A549 (cell line): Measurements from ENCODE around the gene BPGM. TPM values are rescaled to one million over a fixed set of nuclear protein-coding genes. Genes with fewer than 3 reads are reported as not detected.

Experiments used
- ATAC-seq, 2 experiments: fragments of 200-7000 bp in 1 of 2; fragments of >200 bp in 1 of 2; cut with Nextera tagmentation in 1 of 2; cut with Tn5 transposase in 1 of 2; 3 replicates each; pipeline versions ENCODE4 v1.8.0 to v1.9.1; 2018 to 2020; ENCODE audit warnings: mild to moderate bottlenecking in 1 of 2, moderate library complexity in 1 of 2
- CTCF ChIA-PET: fragments of 300-600 bp; sonication (Branson Sonifier 250); formaldehyde crosslinking; extraction: SDS; loops from one replicate; lab custom pipeline; 2021; ENCODE audit warnings: antibody characterized with exemption, inconsistent platforms; lab: Yijun Ruan, JAX
- POLR2A ChIA-PET: fragments of 350-600 bp; formaldehyde crosslinking; extraction: SDS; loops from one replicate; lab custom pipeline; 2021; ENCODE audit warnings: antibody characterized with exemption, inconsistent platforms; lab: Yijun Ruan, JAX
- DNase-seq, 2 experiments: peaks; one replicate each; pipeline versions ENCODE4 v3.0.0 to v3.0.0-alpha.2; 2011 to 2016; ENCODE audit warnings: low read depth in 1 of 2, low spot score in 1 of 2
- FAIRE-seq: peaks from 2 replicates; lab custom pipeline; 2011; peaks lifted over from hg19 to GRCh38; lab: Jason Lieb, UNC
- H3K27ac ChIP-seq, 2 experiments: fragments of >200 bp; sonication (Bioruptor Twin); formaldehyde crosslinking; 3 replicates each; pipeline ENCODE4 v1.5.1; 2016 to 2017
- H3K4me1 ChIP-seq: fragments of >200 bp; sonication (Bioruptor Twin); formaldehyde crosslinking; 3 replicates; pipeline ENCODE4 v1.6.1; 2016
- H3K4me2 ChIP-seq: fragments of >200 bp; sonication (Bioruptor Twin); formaldehyde crosslinking; 3 replicates; pipeline ENCODE4 v1.6.1; 2016
- H3K4me3 ChIP-seq: fragments of >200 bp; sonication (Bioruptor Twin); formaldehyde crosslinking; 3 replicates; pipeline ENCODE4 v1.5.1; 2016
- H3K9me3 ChIP-seq: fragments of >200 bp; sonication (Bioruptor Twin); formaldehyde crosslinking; 3 replicates; pipeline ENCODE4 v1.6.1; 2016
- BHLHE40 ChIP-seq: IDR thresholded peaks from 2 replicates; pipeline ENCODE4 v1.6.1; 2012; ENCODE audit warnings: low read depth, low read length, inconsistent platforms
- CBX2 ChIP-seq: fragments of 200-600 bp; sonication (generic); IDR thresholded peaks from 2 replicates; pipeline ENCODE4 v1.6.1; 2016; ENCODE audit warnings: low read depth, mild to moderate bottlenecking, borderline replicate concordance
- CBX8 ChIP-seq: fragments of 200-600 bp; sonication (generic); IDR thresholded peaks from 2 replicates; pipeline ENCODE4 v1.6.1; 2016
- CHD2 ChIP-seq: fragments of 150-350 bp; IDR thresholded peaks from 2 replicates; pipeline ENCODE4 v1.6.1; 2014; ENCODE audit warnings: low read length; ENCODE audit not compliant: partially characterized antibody
- CHD4 ChIP-seq: fragments of 200-600 bp; sonication (generic); IDR thresholded peaks from 2 replicates; pipeline ENCODE4 v1.6.1; 2016; ENCODE audit warnings: antibody characterized with exemption, mild to moderate bottlenecking, borderline replicate concordance
- EHF ChIP-seq: fragments of 250-450 bp; sonication (Bioruptor Pico); IDR thresholded peaks from 2 replicates; pipeline ENCODE4 v1.5.0; 2020; ENCODE audit warnings: mild to moderate bottlenecking
- ESRRA ChIP-seq: fragments of 150-350 bp; IDR thresholded peaks from 2 replicates; pipeline ENCODE4 v1.6.1; 2014; ENCODE audit warnings: mild to moderate bottlenecking, low read length, borderline replicate concordance
- FOXS1 ChIP-seq: fragments of 250-450 bp; sonication (Bioruptor Pico); IDR thresholded peaks from 2 replicates; pipeline ENCODE4 v1.5.0; 2020; ENCODE audit warnings: mild to moderate bottlenecking, moderate library complexity
- HEYL ChIP-seq: fragments of 250-450 bp; sonication (Bioruptor Pico); IDR thresholded peaks from 2 replicates; pipeline ENCODE4 v1.8.0; 2021; ENCODE audit warnings: mild to moderate bottlenecking, moderate library complexity
- HOXA7 ChIP-seq: fragments of 250-450 bp; sonication (Bioruptor Pico); IDR thresholded peaks from 2 replicates; pipeline ENCODE4 v1.5.0; 2020; ENCODE audit warnings: mild to moderate bottlenecking, moderate library complexity
- JUN ChIP-seq, 2 experiments: fragments of >200 bp; sonication (Bioruptor Twin); formaldehyde crosslinking; IDR thresholded peaks; 2 replicates in 1 of 2; 3 replicates in 1 of 2; pipeline ENCODE4 v1.6.1; 2016 to 2017
- NR3C1 ChIP-seq: fragments of >200 bp; sonication (Bioruptor Twin); formaldehyde crosslinking; IDR thresholded peaks from 3 replicates; pipeline ENCODE4 v1.6.1; 2017
- PHF8 ChIP-seq: fragments of 200-600 bp; sonication (generic); IDR thresholded peaks from 2 replicates; pipeline ENCODE4 v1.6.1; 2016; ENCODE audit warnings: low read depth, mild to moderate bottlenecking, antibody characterized with exemption, moderate library complexity, borderline replicate concordance
- RAD21 ChIP-seq, 2 experiments: fragments of >200 bp in 1 of 2; sonication (Bioruptor Twin) in 1 of 2; formaldehyde crosslinking in 1 of 2; IDR thresholded peaks in 1 of 2; conservative IDR thresholded peaks in 1 of 2; 2 replicates in 1 of 2; 3 replicates in 1 of 2; pipeline ENCODE4 v1.6.1; 2012 to 2018; ENCODE audit warnings: inconsistent platforms in 1 of 2
- RCOR1 ChIP-seq: fragments of 150-350 bp; IDR thresholded peaks from 2 replicates; pipeline ENCODE4 v1.6.1; 2014; ENCODE audit warnings: antibody characterized with exemption, low read length, low read depth
- TP53 ChIP-seq: fragments of 250-450 bp; sonication (Bioruptor Pico); IDR thresholded peaks from 2 replicates; pipeline ENCODE4 v1.5.0; 2021; ENCODE audit warnings: mild to moderate bottlenecking, moderate library complexity
- ZC3H11A ChIP-seq: fragments of 450-650 bp; IDR thresholded peaks from 2 replicates; pipeline ENCODE4 v1.6.1; 2014; ENCODE audit warnings: antibody characterized with exemption, mild to moderate bottlenecking
- whole genome bisulfite sequencing: methylation state at CpG from one replicate; pipeline ENCODE4 v1.1.6; 2017; ENCODE audit errors: missing lambda C conversion rate; 5-methylcytosine and 5-hydroxymethylcytosine counted together
- polyA plus RNA-seq, 4 experiments: library from polyadenylated mRNA; depleted of rRNA in 3 of 4; stranded (reverse); fragments of >200 nt; fragmentation: RNase III in 1 of 4; extraction: RNeasy Plus Mini Kit Qiagen cat#74134 plus additional on column Dnase treatment in 1 of 4; gene quantifications; 2 replicates in 3 of 4; 3 replicates in 1 of 4; pipeline ENCODE4 v1.2.3, GENCODE V29; 2011 to 2017
- TF ChIP-seq, protein P1 (sequence below): IDR thresholded peaks from 2 replicates; pipeline ENCODE4 v1.6.1; 2012
- TF ChIP-seq, protein P2 (sequence below): fragments of >200 bp; sonication (Bioruptor Twin); formaldehyde crosslinking; IDR thresholded peaks from 3 replicates; pipeline ENCODE4 v1.5.1; 2016
- TF ChIP-seq, protein P3 (sequence below): IDR thresholded peaks from 2 replicates; pipeline ENCODE4 v1.6.1; 2012; ENCODE audit warnings: low read depth, borderline replicate concordance
- TF ChIP-seq, protein P4 (sequence below): fragments of >200 bp; sonication (Bioruptor Twin); formaldehyde crosslinking; IDR thresholded peaks from 3 replicates; pipeline ENCODE4 v1.6.1; 2016
- TF ChIP-seq, protein P5 (sequence below): IDR thresholded peaks from 2 replicates; pipeline ENCODE4 v1.6.1; 2012
- TF ChIP-seq, protein P6 (sequence below): fragments of 200-600 bp; sonication (generic); IDR thresholded peaks from 2 replicates; pipeline ENCODE4 v1.6.1; 2016; ENCODE audit warnings: antibody characterized with exemption, mild to moderate bottlenecking, moderate library complexity

The BPGM gene
- polyA plus RNA-seq, 2 of the 4 experiments (the other 2 are of a cell fraction) = 19.4 to 28.3 TPM

DNA sequence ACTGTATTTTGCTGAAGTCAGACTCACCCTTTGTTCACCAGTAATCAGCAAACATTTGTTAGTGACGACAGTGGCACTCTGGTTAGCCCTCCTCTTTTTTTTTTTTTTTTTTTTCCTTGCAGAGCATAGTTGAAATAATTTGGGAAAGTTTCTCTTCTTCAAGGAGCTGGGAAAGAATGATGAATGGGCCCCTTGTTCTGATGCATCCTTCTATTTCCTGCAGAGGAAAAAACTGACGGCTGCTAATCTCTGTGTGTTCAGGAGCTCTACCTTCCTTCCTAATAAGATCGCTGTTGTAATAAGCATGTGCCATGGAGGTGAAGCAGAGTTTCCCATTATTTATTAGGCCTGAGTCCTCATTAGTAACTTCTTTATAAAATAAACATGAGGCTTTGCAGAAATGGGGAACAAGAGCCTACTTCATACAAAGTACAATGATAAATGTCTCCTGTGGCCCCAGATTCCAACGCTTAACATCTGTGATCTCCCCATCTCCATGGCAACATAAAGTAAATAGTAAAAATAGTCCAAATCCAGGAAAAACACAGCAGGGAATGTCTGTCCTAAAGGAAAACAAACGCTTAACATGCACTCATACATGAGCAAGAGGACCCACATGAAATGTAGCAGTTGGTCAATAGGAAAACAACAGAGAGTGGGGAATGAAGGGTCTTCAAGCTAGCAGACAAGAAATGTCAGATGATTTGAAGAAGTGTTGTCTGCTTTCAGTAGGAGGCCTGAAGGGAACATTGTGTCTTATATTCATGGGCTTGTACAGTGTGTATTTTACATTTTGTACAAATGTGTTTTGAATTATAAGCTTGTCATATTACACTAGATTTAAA is 73.7 kb downstream of the BPGM start:
- no peaks in the 10 kb centered on the region for H3K9me3 ChIP-seq
- ATAC-seq (no peak), FAIRE-seq (no peak)
- ChIA-PET CTCF (no interaction called here), POLR2A (no interaction called here)
- TF ChIP-seq, protein P1, sequence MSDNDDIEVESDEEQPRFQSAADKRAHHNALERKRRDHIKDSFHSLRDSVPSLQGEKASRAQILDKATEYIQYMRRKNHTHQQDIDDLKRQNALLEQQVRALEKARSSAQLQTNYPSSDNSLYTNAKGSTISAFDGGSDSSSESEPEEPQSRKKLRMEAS = no peak
- no peak for TF ChIP-seq ESRRA
- no peak for TF ChIP-seq JUN (IDR thresholded peaks at IDR 0.05)
- TF ChIP-seq CHD4 = no peak
- TF ChIP-seq ZC3H11A = no peak
- no peak for TF ChIP-seq TP53 (CRISPR knock-in tag)
- TF ChIP-seq, all 56 proteins: peak for 0
- Histone ChIP-seq H3K4me3 (no peak overlapping the region), H3K4me1 (no peaks in the 10 kb centered on the region), H3K27ac (no peak overlapping the region), H3K4me2 (no peak overlapping the region)
- 68% methylated on average over 5 of the region's 5 CpGs for WGBS
- no peak for DNase-seq

DNA sequence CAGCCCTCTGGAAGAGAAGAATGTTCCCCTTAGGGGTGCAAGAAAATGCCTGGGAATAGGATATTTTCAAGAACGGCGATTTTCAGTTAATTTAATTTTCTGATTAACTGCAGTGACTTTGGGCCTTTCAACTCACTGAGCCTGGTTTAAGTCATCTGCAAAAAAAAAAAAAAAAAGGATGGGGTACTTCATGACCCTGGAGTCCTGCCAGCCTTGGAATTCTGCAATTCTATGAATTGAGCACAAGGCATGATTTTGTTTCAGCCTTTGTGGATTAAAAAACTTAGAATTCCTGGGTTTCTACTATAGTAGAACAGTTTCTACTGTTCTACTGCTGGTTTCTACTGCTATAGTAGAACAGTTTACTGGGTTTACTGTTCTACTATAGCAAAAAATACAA is 74.5 kb downstream of the BPGM start:
- Histone ChIP-seq H3K4me3 (no peak overlapping the region), H3K4me2 (no peak overlapping the region), H3K4me1 (no peaks in the 10 kb centered on the region), H3K27ac (no peak overlapping the region), H3K9me3 (no peaks in the 10 kb centered on the region)
- WGBS = 78% methylated on average over 2 of the region's 2 CpGs
- ATAC-seq (no peak), DNase-seq (no peak), FAIRE-seq (no peak)
- TF ChIP-seq FOXS1 (CRISPR knock-in tag) = no peak
- TF ChIP-seq RAD21 (conservative IDR thresholded peaks at IDR 0.05 in 1 of 2, IDR thresholded peaks at IDR 0.05 in 1 of 2) = no peak
- no peak for TF ChIP-seq RCOR1
- no peak for TF ChIP-seq HEYL (CRISPR knock-in tag)
- TF ChIP-seq, protein P2, sequence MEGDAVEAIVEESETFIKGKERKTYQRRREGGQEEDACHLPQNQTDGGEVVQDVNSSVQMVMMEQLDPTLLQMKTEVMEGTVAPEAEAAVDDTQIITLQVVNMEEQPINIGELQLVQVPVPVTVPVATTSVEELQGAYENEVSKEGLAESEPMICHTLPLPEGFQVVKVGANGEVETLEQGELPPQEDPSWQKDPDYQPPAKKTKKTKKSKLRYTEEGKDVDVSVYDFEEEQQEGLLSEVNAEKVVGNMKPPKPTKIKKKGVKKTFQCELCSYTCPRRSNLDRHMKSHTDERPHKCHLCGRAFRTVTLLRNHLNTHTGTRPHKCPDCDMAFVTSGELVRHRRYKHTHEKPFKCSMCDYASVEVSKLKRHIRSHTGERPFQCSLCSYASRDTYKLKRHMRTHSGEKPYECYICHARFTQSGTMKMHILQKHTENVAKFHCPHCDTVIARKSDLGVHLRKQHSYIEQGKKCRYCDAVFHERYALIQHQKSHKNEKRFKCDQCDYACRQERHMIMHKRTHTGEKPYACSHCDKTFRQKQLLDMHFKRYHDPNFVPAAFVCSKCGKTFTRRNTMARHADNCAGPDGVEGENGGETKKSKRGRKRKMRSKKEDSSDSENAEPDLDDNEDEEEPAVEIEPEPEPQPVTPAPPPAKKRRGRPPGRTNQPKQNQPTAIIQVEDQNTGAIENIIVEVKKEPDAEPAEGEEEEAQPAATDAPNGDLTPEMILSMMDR = no peak
- no peak for TF ChIP-seq CBX8
- TF ChIP-seq CBX2 = no peak
- TF ChIP-seq, protein P3, sequence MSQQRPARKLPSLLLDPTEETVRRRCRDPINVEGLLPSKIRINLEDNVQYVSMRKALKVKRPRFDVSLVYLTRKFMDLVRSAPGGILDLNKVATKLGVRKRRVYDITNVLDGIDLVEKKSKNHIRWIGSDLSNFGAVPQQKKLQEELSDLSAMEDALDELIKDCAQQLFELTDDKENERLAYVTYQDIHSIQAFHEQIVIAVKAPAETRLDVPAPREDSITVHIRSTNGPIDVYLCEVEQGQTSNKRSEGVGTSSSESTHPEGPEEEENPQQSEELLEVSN = no peak
- TF ChIP-seq, protein P4, sequence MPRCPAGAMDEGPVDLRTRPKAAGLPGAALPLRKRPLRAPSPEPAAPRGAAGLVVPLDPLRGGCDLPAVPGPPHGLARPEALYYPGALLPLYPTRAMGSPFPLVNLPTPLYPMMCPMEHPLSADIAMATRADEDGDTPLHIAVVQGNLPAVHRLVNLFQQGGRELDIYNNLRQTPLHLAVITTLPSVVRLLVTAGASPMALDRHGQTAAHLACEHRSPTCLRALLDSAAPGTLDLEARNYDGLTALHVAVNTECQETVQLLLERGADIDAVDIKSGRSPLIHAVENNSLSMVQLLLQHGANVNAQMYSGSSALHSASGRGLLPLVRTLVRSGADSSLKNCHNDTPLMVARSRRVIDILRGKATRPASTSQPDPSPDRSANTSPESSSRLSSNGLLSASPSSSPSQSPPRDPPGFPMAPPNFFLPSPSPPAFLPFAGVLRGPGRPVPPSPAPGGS = no peak
- TF ChIP-seq BHLHE40 = no peak
- TF ChIP-seq, protein P5, sequence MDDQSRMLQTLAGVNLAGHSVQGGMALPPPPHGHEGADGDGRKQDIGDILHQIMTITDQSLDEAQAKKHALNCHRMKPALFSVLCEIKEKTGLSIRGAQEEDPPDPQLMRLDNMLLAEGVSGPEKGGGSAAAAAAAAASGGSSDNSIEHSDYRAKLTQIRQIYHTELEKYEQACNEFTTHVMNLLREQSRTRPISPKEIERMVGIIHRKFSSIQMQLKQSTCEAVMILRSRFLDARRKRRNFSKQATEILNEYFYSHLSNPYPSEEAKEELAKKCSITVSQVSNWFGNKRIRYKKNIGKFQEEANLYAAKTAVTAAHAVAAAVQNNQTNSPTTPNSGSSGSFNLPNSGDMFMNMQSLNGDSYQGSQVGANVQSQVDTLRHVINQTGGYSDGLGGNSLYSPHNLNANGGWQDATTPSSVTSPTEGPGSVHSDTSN = no peak
- TF ChIP-seq, protein P6, sequence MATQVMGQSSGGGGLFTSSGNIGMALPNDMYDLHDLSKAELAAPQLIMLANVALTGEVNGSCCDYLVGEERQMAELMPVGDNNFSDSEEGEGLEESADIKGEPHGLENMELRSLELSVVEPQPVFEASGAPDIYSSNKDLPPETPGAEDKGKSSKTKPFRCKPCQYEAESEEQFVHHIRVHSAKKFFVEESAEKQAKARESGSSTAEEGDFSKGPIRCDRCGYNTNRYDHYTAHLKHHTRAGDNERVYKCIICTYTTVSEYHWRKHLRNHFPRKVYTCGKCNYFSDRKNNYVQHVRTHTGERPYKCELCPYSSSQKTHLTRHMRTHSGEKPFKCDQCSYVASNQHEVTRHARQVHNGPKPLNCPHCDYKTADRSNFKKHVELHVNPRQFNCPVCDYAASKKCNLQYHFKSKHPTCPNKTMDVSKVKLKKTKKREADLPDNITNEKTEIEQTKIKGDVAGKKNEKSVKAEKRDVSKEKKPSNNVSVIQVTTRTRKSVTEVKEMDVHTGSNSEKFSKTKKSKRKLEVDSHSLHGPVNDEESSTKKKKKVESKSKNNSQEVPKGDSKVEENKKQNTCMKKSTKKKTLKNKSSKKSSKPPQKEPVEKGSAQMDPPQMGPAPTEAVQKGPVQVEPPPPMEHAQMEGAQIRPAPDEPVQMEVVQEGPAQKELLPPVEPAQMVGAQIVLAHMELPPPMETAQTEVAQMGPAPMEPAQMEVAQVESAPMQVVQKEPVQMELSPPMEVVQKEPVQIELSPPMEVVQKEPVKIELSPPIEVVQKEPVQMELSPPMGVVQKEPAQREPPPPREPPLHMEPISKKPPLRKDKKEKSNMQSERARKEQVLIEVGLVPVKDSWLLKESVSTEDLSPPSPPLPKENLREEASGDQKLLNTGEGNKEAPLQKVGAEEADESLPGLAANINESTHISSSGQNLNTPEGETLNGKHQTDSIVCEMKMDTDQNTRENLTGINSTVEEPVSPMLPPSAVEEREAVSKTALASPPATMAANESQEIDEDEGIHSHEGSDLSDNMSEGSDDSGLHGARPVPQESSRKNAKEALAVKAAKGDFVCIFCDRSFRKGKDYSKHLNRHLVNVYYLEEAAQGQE = no peak
- no peak for TF ChIP-seq EHF (CRISPR knock-in tag)
- no peak for TF ChIP-seq CHD2
- no peak for TF ChIP-seq PHF8
- TF ChIP-seq HOXA7 (CRISPR knock-in tag) = no peak
- no peak for TF ChIP-seq NR3C1
- CTCF ChIA-PET = no interaction called here
- POLR2A ChIA-PET = interaction anchor here (0.5 kb wide), 1 partner anchor 46 kb away, joined by 3 read pairs; no protein-coding TSS in a partner anchor
